ENCODE results near the gene CCDC185.
"Not testable (repeated sequence)": the region's sequence is repeated elsewhere in the genome, so short reads cannot be mapped to it uniquely, and the experiment has no call there.

Gene CCDC185

DNA sequence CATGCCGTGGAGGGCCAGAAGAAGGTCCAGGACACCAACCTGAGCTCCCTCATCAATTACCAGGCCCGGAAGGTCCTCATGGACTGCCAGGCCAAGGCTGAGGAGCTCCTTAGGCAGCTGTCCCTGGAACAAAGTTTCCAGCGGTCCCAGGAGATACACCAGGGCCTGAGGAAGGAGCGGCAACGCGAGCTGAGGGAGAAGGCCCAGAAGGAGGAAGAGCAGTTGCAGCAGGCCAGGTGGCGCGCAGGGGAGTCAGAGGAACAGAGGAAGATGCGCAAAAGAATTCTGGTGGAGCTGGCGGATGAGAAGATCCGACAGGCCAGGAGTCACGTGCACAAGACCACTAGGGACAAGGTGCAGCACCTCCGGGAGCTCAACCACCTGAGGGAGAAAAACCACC, 1.5 kb downstream of the CCDC185 start:
- DNase-seq (ENCODE audit: low spot score): no peak

DNA sequence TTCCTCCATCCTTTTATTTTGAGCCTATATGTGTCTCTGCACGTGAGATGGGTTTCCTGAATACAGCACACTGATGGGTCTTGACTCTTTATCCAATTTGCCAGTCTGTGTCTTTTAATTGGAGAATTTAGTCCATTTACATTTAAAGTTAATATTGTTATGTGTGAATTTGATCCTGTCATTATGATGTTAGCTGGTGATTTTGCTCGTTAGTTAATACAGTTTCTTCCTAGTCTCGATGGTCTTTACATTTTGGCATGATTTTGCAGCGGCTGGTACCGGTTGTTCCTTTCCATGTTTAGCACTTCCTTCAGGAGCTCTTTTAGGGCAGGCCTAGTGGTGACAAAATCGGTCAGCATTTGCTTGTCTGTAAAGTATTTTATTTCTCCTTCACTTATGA, 6.2 kb downstream of the CCDC185 start:
- DNase-seq (ENCODE audit: low spot score): not testable (repeated sequence)

DNA sequence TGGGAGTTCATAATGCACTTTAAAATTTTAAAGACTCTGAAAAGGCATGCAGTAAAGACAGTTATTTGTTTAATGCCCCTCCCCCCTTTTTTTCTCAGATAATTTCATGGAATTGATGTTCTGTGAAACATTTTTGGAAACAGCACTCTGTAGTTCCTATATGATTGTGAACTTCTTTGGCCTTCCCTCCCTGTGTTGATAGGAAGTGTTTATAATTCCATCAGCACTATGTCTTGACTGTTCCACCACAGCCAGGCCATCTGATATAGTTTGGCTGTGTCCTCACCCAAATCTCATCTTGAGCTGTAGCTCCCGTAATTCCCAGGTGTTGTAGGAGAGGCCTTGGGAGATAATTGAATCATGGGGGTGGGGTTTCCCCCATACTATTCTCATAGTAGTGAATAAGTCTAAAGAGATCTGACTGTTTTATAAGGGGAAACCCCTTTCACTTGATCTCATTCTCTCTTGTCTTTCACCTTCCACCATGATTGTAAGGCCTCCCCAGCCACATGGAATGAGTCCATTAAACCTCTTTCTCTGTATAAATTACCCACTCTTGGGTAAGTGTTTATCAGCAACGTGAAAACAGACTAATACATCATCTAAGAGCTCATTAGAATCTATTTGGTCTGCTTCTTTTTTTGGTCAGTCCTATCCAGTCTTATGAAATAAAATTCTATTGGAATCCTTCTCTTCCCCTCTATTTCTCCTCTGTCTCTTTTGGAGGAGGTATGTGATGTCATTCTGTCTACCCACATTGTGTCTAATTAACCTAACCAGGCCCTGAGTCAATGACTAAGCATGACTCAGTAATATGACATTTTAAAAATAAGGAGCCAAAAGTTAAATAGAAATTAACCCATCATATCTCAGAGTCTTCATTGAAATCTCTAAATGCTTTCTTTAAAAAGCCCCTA, 8.9 kb downstream of the CCDC185 start:
- no peak for DNase-seq (ENCODE audit: low spot score)

DNA sequence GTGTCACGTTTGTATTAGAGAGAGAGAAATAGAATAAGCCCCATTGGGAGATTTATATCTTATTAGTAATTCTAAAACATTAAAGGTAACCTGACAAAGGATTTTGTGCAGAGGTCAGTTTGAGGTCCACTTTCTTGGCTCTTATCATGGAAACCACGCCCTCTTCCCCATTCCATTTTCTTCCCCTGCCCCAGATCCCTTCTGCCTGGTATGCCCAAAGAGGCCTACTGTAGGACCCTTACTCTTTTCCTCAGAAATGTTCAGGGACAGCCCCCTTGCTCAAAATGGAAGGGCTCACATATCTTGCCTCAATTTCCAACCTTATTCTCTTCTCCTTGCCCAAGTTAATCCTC, 9.6 kb downstream of the CCDC185 start:
- DNase-seq (ENCODE audit: low spot score): no peak

DNA sequence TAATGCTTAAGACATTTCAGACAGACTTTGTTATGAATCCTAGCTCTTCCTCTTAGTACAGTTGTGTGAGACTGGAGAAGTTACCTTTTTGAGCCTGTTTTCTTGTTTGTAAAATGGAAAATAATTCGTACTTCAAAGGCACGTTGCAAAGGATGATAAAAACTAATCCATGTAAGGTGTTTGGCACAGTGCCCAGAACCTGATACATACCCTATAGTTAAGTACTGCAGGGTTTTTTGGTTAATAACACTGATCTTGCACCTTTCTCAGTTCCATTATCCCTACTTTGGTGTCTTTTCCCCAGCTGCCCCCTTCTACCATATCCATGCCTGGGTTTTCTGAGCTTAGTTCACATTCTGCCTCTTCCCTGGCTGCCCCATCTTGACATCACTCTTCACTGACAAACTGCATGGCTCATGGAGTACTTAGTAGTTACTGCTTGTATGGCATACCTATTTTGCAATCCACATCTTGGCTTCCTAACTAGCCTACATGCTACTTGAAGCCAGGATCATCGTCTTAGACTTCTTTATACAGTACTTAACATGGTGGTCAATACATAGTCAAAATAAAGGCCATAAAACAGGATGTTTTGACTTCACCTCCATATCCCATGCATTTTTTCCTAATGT, 10.1 kb downstream of the CCDC185 start:
- DNase-seq (ENCODE audit: low spot score): no peak

DNA sequence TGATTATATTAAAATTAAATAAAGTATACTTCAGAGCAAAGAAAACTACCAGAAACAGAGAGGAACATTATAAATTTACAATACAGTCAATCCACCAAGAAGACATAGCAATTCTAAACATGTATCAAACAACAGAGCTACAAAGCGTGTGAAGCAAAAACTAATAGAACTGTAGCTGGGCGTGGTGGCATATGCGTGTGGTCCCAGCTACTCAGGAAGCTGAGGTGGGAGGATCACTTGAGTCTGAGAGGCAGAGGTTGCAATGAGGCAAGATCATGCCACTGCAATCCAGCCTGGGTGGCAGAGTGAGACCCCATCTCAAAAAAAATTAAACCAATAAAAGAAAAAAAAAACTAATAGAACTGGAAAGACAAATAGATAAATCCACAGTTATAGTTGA, 12.3 kb downstream of the CCDC185 start:
- DNase-seq (ENCODE audit: low spot score): no peak

DNA sequence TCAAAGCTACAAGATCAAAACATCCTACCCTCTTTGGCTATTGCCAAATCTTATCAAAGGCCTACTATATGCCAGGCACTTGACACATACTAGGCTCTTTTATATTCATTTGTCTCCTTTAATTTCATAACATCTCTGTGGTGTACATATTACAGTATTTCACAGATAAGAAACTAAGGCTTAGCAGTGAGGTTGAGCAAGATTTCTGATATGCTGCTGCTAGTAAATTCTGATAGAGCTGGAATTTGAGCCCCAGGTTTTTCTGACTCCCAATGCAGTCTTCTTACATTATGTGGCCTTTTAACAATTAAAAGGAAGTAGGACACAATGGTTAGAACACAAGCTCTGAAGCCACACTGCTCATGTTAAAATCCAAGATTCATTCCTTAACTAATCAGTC, 16.8 kb downstream of the CCDC185 start:
- no peak for DNase-seq (ENCODE audit: low spot score)

DNA sequence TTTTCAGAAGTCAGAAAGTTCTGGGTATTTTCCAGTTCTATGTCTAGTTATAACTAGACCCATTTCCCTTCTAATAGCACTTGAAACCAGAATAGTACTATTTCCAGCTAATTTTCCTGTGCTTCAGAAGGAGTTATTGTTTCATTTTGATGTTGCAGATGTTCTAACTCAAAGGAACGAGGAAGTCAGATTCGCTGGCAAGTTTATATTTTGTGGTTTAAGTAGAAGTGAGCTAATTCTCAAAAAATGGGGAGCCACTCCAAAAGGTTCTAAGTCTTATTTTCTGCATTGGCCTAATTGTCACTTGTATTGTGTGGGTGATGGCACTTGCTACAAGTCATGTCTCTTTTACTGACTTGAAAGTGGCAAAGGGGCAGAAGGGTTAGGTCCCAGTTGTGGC, 18.1 kb downstream of the CCDC185 start:
- DNase-seq (ENCODE audit: low spot score): no peak

DNA sequence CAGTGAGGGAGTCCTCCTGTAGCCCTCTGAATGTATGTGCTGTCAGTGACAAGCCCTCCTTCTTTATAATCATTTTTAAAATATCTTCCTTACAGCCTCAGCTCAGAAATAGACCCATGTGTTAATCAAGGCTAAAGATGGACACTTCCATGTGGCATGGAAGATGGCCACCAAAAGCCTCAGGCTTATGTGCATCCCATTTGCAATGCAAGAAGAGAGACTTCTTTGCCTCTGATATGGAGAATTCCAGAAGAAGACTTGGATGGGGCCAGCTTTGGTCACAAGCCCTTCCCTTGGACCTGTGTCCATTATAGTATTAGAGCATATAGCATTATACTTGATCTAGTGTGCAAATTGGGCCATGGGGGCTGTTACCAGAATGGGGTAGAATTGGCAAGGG, 18.5 kb downstream of the CCDC185 start:
- no peak for DNase-seq (ENCODE audit: low spot score)

DNA sequence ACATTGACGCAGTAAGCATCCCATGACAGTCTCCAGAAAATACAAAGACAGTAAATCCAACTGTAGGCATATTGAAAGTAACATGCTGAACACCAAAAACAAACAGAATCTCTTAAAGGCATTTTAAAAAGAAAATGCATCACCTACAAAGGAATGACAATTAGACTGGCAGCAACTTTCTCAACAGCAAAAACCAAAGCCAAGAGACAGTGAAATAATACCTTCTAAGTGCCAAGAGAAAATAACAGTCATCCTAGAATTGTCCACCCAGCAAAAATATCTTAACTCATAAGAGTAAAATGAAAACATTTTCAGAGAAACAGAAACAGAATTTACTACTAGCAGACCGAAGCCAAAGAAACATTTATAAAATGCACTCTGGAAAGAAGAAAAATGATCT, 20.0 kb downstream of the CCDC185 start:
- no peak for DNase-seq (ENCODE audit: low spot score)

DNA sequence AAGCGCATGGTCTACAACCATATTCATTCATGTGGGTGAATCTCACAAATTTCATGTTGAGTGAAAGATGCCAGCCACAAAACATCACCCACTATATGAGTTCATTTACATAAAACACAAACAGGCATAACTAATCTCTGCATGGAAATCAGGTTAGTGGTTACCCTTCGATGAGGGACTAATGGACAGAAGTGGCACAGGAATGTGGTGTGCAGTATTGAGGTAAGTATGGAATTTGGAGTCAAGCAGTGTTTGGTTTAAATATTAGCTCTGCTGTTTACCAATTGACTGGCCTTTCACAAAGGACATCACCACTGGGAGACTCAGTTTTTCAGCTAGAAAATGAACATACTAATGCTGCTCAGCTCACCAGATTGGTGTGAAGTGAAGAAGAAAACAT, 24.2 kb downstream of the CCDC185 start:
- no peak for DNase-seq (ENCODE audit: low spot score)

DNA sequence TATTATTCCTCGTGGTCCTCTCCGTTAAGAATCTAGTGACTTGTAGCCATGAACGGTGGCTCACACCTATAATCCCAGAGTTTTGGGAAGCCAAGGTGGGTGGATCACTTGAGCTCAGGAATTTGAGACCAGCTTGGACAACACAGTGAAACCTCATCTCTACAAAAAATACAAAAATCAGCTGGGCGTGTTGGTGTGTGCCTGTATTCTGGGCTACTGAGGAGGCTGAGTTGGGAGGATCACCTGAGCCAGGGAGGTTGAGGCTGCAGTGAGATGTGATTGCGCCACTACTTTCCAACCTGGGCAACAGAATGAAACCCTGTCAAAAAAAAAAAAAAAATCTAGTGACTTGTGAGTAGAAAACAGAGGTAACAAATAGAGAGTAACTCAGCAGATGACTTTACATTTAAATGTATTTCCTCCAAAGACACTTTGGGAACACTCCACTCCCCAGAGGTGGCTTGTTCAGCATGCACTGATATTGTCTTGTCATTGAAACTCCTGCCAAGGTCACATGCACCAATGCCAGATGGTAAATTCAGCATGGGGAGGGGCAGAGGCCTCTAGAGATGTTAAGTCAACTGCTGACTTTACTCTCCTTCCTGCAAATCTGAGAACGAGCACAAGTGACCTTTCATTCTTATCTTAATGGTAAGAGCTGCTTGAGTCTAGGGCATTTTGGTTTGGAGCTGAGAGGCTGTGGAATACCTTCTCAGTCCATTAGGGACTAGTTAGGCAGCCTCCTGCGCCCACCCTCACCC, 24.9 kb downstream of the CCDC185 start:
- no peak for DNase-seq (ENCODE audit: low spot score)

DNA sequence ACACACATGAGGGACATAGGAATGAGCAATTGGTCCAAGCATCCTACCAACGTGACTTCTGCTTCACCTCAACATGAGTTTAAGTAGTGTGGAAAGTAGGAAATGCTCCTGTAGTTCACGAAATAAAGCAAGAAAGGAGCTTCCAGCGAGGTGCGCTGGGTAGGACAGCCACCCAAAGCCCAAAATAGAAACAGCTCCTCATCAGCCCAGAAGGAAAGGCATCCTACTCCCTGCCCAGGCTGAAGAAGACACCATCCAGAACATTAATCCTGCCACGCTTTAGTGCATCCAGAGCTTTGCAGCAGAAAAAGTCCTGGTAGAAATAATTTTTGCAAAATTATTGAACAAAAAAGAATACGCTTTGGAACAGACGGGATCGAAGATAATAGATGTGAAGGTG, 25.9 kb downstream of the CCDC185 start:
- DNase-seq (ENCODE audit: low spot score): no peak

DNA sequence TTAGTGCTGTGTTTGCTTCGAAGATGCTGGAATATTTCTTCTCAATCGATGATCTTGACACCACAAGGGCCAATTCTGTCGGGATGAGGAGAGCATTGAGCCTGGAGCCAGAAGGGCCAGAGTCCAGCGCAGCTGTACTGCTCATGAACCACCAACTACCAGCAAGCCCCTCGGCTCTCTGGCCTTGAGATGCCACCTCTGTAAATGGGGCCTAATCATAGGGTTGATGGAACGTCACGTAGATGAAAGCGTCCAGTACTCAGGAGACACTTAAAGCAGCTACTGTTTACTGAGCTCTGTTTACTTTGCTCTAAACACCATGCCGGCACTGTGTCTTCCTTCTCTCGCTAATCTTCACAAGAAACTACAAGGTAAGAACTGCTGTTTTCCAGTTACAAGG, 26.3 kb downstream of the CCDC185 start:
- DNase-seq (ENCODE audit: low spot score): no peak

DNA sequence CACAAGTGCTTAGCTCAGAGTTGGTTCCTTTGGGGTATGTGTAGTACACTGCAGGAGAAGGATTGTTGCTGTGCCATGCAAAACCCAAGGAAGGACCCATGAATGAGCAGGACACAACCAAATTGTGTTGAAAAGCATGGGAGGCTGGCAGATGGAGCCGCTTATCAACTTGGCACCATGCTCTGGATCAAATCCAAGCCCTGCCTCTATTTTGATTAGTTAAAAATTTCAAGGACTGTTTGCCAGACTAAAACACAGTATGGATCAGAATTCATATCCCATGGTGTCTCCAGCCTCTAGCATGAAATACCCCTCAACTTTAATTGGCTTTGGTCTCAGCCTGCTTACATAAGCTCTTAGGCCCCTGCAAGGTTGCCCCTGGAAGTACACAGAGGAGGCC, 27.8 kb downstream of the CCDC185 start:
- peak; percentile 66 for DNase-seq (ENCODE audit: low spot score)

DNA sequence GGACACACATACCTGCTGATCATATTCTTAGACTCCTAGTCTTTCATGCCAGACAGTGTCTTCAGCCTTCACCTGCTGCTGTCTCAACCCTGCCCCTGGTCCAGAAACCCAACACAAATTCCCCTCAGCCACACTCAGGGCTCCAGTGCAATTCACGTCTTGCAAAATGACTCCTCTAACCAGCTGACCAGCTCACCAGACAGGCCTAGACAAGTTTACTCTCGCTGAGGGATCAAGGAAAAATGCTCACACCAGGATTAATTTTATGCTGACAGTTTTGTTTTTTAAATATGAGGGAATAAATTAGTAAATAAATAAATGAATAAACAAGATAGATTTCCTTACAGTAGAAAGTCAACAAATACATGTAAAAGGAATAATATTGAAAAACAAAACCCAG, 28.5 kb downstream of the CCDC185 start:
- no peak for DNase-seq (ENCODE audit: low spot score)

DNA sequence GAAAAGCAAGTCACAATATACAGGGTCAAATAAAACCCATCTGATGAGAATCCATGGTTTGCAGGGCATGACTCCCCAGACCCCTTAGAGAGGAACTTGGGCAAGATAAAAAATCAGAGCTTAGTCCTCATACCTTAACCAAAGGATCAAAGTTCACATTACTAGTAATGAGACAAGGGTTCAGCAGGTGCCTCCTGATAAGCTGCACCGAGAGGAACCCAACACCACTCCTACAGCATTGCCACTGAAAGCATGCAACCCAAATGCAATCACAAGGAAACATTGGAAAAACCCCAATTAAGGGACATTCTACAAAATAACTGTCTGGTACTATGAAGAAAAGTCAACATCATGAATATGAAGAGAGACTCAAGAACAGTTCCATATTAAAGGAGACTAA, 29.7 kb downstream of the CCDC185 start:
- no peak for DNase-seq (ENCODE audit: low spot score)

DNA sequence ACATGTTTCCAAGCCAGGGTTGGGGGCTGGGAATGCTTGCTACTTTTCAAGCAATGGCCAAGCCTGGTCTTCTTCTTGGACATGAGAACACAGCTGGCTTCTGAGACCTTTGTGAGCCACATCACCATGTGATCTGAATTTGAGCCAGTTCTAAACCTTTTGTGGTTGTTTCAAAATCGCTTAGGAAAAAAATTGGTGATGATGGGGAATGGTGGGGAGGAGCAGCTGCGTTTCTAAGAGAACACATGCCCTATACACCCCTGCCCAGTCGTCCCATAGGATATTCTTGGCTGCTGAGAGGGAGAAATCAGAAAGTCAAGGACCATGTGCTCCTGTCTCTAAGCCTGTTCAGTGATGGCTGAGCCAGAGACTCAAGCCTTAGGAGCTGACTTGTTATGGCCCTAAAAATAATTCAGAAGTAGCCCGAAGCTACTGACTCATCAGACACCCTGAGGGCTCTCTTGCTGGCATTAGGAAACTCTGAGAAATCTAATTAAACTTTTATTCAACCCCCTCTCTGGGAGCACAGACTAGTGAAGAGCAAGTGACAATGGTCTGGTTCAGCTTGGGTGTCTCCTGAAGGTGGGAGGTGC, 30.5 kb downstream of the CCDC185 start:
- no peak for DNase-seq (ENCODE audit: low spot score)

DNA sequence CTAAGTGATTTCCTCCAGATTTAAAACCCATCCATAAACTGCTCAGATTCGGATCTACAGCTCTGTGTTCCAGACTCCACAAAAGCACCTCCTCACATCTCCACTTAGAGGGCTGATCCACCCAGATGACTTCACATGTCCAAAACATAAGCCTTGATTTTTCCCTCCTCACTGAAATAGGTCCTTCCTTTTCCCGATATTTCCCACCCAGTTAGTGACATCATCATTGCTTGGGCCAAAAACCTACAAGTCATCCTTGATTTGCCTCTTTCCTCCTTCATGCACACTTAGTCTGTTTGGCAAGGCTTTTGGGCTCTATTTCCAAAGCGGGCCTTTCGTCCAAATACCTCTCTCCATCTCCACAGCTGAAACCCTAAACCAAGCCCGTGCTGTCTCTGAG, 32.3 kb downstream of the CCDC185 start:
- DNase-seq (ENCODE audit: low spot score): no peak

DNA sequence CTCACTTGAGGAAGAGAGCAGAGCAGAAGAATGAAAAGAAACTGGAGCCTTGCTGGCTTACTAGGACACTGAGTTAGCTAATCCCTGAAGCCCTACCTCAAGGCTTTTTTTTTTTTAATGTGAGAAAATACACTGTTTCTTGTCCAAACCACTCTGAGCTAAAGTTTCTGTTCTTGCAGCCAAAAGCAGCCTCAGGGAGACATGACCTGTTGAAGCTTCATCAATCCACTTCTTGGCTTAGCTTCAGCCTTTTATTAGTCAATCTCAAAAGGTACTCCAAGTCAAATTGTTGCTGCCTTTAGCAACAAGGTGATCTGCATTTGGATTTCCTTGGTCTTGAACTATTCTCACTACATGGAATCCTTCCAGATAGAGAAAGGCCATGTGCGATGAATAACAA, 33.7 kb downstream of the CCDC185 start:
- DNase-seq (ENCODE audit: low spot score): no peak

DNA sequence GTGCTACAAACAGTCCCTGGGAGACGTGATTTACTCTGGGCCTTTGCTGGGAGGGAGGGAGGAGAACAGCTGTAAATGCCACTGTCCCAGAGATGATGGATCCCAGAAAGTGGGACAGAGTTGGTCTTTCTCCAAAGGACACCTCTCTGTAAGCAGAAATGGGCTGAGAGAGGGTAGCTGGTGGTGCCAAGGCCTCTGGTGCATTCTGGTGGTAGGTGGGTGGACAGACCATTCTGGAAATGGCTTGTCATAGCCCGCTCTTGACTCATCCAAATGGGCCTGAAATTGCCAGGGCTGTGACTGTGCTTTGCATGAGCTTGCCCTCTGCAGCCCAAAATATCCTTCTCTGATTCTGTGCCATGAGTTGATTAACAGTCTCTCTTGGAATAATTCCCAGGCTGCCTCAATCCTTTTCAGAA, 36.1 kb downstream of the CCDC185 start:
- peak; percentile 87 for DNase-seq (ENCODE audit: low spot score)

DNA sequence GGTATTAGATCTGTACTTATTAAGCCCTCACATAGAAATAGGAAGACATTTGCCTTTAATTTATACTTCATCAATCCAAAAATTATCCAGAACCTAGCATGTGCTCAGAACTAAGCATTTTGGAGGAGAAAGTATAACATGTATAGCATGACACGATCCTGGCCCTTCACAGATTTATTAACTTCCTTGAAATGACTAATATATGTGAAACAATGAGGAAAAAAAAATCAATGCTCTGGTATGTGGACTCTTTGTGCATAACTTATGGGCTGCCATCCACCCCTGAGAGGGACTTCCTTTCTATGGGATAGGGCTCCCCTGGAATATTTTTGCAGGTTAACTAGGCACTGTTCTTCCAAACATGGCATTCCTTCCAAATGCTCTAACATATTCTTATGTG, 36.6 kb downstream of the CCDC185 start:
- no peak for DNase-seq (ENCODE audit: low spot score)

DNA sequence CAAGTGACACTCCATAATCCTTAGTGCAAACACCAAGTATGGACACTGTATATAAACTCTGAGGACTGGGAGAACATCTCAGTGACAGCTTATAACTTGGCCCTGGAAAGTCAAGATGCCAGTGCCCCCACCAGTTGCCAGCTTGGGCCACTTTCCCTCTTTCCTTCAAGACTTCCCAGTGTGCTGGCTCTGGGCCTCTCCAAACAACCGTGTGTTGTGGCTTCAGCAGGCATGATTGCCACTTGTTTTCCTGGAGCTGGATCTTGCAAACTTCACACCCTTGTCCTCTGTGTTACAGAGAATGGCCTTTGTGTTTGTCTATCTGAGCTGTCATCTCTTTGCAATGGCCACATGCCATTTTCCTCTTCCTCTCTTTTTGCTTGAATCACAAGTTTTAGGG, 37.0 kb downstream of the CCDC185 start:
- DNase-seq (ENCODE audit: low spot score): peak; percentile 27
